Spleen (tissue), 11 donors: ENCODE measurements around the gene CCL3. TPM values are rescaled to one million over a fixed set of nuclear protein-coding genes. Genes with fewer than 3 reads are reported as not detected.
"Not testable (repeated sequence)": the region's sequence is repeated elsewhere in the genome, so short reads cannot be mapped to it uniquely, and the experiment has no call there.

Source experiments
- DNase-seq: peaks from one replicate; pipeline ENCODE4 v3.0.0-alpha.2; 2020
- H3K27ac ChIP-seq, 8 donors: fragments of 200-600 bp; sonication (generic) in 7 of 8; 1 replicate in 4 of 8; 2 replicates in 4 of 8; pipeline versions ENCODE4 v1.5.0 to v1.8.0; 2016 to 2021; ENCODE audit warnings: inconsistent platforms in 4 of 8, mild to moderate bottlenecking in 4 of 8, moderate library complexity in 1 of 8
- H3K27me3 ChIP-seq, 7 donors: fragments of 200-600 bp; sonication (generic) in 6 of 7; replicated peaks in 1 of 7; 1 replicate in 4 of 7; 2 replicates in 3 of 7; pipeline versions ENCODE4 v1.5.0 to v1.8.0; 2016 to 2021; ENCODE audit warnings: inconsistent platforms in 3 of 7, mild to moderate bottlenecking in 1 of 7
- H3K36me3 ChIP-seq, 6 donors: fragments of 200-600 bp; sonication (generic) in 5 of 6; 1 replicate in 4 of 6; 2 replicates in 2 of 6; pipeline versions ENCODE4 v1.5.0 to v1.8.0; 2016 to 2021; ENCODE audit warnings: inconsistent platforms in 2 of 6
- H3K4me1 ChIP-seq, 6 donors: fragments of 200-600 bp; sonication (generic) in 5 of 6; 1 replicate in 3 of 6; 2 replicates in 3 of 6; pipeline versions ENCODE4 v1.5.0 to v1.8.0; 2016 to 2021; ENCODE audit warnings: inconsistent platforms in 3 of 6
- H3K4me3 ChIP-seq, 8 donors: fragments of 200-600 bp; sonication (generic) in 7 of 8; 1 replicate in 4 of 8; 2 replicates in 4 of 8; pipeline versions ENCODE4 v1.5.0 to v1.8.0; 2016 to 2021; ENCODE audit warnings: inconsistent platforms in 4 of 8, mild to moderate bottlenecking in 4 of 8, moderate library complexity in 2 of 8
- H3K9me3 ChIP-seq, 8 donors: fragments of 200-600 bp; sonication (generic) in 7 of 8; 1 replicate in 4 of 8; 2 replicates in 4 of 8; pipeline versions ENCODE4 v1.5.0 to v1.8.0; 2016 to 2021; ENCODE audit warnings: inconsistent platforms in 4 of 8
- CTCF ChIP-seq, 11 experiments: fragments of 200-600 bp in 7 of 11; fragments of 450-650 bp in 4 of 11; sonication (generic) in 4 of 11; IDR thresholded peaks in 8 of 11; conservative IDR thresholded peaks in 3 of 11; 1 replicate in 7 of 11; 2 replicates in 4 of 11; pipeline versions ENCODE4 v1.4.0 to v1.8.0; 2016 to 2021; ENCODE audit warnings: antibody characterized with exemption in 11 of 11, inconsistent platforms in 4 of 11, mild to moderate bottlenecking in 1 of 11
- POLR2A ChIP-seq, 3 donors: fragments of 450-650 bp; IDR thresholded peaks; one replicate each; pipeline ENCODE4 v1.5.1; 2017; ENCODE audit warnings: antibody characterized with exemption in 3 of 3, mild to moderate bottlenecking in 1 of 3
- POLR2AphosphoS5 ChIP-seq, 3 donors: sonication (generic); formaldehyde crosslinking; IDR thresholded peaks; one replicate each; pipeline ENCODE4 v1.5.1; 2017; ENCODE audit warnings: antibody characterized with exemption in 3 of 3
- WGBS, 5 donors: extraction: QIAGEN DNeasy Blood & Tissue Kit in 3 of 5; methylation state at CpG; one replicate each; pipeline versions ENCODE4 v1.1.5 to v1.1.7; 2013 to 2018; 5-methylcytosine and 5-hydroxymethylcytosine counted together
- intact Hi-C: fragments of 100-400 bp; cut with DNase I; formaldehyde crosslinking; loops from one replicate; pipeline ENCODE4 v1.15.0; 2023; ENCODE audit warnings: low total_unique reads
- polyA plus RNA-seq, 3 donors: library from polyadenylated mRNA; stranded (reverse); fragments of 200-250 nt; gene quantifications; one replicate each; pipeline ENCODE4 v1.2.1, GENCODE V29; 2013
- total RNA-seq, 7 donors: library from RNA; depleted of rRNA in 3 of 7; stranded (reverse); fragments of >200 nt in 3 of 7; fragmentation: NEBNext Ultra II Directional in 4 of 7; extraction: Animal tissue kit (Norgen Biotek cat#: 25700) in 4 of 7; gene quantifications; one replicate each; pipeline versions ENCODE4 v1.1.0 to v1.2.1, GENCODE V29; 2016 to 2021
- donor health status: healthy with polysubstance abuse.
- donor health status: DM: no; HTN: no; CAD: no; lungs with moderate emphysema.
- donor health status: DM: no; HTN: no; CAD: no.
- donor health status: Bipolar disorder and iron deficiency.
- donor health status: healthy.
- donor health status: DM: no; HTN: no; CAD: no.
- donor health status: DM: yes; HTN: yes; CAD: no.

Gene CCL3
- total and polyA plus RNA-seq, 10 donors = 10.7 to 85.9 (median 23.1) TPM

DNA sequence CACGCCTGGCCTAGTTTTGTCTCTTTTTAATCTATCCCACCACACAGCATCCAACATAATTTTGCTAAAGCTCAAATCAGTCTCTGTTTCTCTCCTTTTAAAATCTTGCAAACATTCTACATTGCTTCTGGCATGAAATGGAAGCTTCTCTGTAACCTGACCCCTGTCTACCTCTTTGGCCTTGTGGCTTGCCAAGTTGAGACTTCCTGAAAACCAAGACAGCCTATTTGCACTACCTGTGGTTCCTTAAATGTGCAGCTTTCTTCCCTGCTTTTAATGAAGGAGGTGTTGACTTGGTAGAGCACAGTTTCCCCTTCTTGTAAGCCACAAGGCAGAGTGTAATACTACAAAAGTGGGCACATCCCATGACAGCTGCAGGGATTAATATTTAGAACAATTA, 6.0 kb upstream of the CCL3 start:
- 86 to 100% (median 90%) methylated on average over 1 of the region's 1 CpG for WGBS, 5 donors
- H3K4me3 ChIP-seq = no peak overlapping the region
- intact Hi-C loops = no loop called here
- H3K36me3 ChIP-seq = no peaks in the 10 kb centered on the region
- H3K27ac ChIP-seq = peak overlapping the region in 2 of 8 donors; percentile 5 to 7
- TF ChIP-seq POLR2A (IDR thresholded peaks at IDR 0.05) = no peak
- no peak for TF ChIP-seq CTCF (IDR thresholded peaks at IDR 0.05 in 8 of 11, conservative IDR thresholded peaks at IDR 0.05 in 3 of 11)
- TF ChIP-seq POLR2AphosphoS5 (IDR thresholded peaks at IDR 0.05) = no peak
- H3K4me1 ChIP-seq = peaks cover 4 to 69% (median 26%) of the 10 kb centered on the region in 6 donors
- no peaks in the 10 kb centered on the region for H3K27me3 ChIP-seq
- H3K9me3 ChIP-seq = no peaks in the 10 kb centered on the region
- no peak for DNase-seq

GRCh38 chr17:36094746-36095145, 4.8 kb upstream of the CCL3 start:
- no peak for TF ChIP-seq CTCF (IDR thresholded peaks at IDR 0.05 in 8 of 11, conservative IDR thresholded peaks at IDR 0.05 in 3 of 11)
- TF ChIP-seq POLR2AphosphoS5 (IDR thresholded peaks at IDR 0.05) = no peak
- TF ChIP-seq POLR2A (IDR thresholded peaks at IDR 0.05) = no peak
- H3K4me3 ChIP-seq = no peak overlapping the region
- no peak for DNase-seq
- H3K9me3 ChIP-seq = no peaks in the 10 kb centered on the region
- no peaks in the 10 kb centered on the region for H3K27me3 ChIP-seq
- H3K4me1 ChIP-seq = peaks cover 5 to 73% (median 36%) of the 10 kb centered on the region in 6 donors
- intact Hi-C loops = no loop called here
- no peak overlapping the region for H3K27ac ChIP-seq
- H3K36me3 ChIP-seq = no peaks in the 10 kb centered on the region
- WGBS, 5 donors = 74 to 89% (median 81%) methylated on average over 7 of the region's 7 CpGs

DNA sequence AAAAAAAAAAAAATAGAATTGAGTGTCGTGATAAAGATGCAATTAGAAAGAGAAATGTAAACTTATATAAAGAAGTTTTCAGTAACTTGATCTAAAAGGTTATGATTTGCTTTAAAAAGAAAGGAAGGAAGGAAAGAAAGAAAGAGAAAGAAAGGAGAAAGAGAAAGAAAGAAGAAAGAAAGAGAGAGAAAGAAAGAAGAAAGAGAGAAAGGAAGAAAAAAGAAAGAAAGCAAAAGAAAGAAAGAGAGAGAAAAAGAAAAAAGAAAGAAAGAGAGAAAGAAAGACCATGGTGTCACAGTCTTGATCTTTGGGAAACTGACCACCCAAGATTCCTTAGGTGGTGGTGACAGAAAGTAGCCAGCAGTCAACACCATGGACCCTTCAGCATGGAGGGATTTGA, 4.3 kb upstream of the CCL3 start:
- Histone ChIP-seq H3K4me1 (peaks cover 6 to 74% (median 41%) of the 10 kb centered on the region in 6 donors), H3K9me3 (no peaks in the 10 kb centered on the region), H3K36me3 (no peaks in the 10 kb centered on the region), H3K27ac (no peak overlapping the region), H3K27me3 (no peaks in the 10 kb centered on the region), H3K4me3 (no peak overlapping the region)
- TF ChIP-seq POLR2AphosphoS5 (IDR thresholded peaks at IDR 0.05) (no peak), CTCF (IDR thresholded peaks at IDR 0.05 in 8 of 11, conservative IDR thresholded peaks at IDR 0.05 in 3 of 11) (no peak), POLR2A (IDR thresholded peaks at IDR 0.05) (no peak)
- 80 to 94% (median 90%) methylated on average over 1 of the region's 1 CpG for WGBS, 5 donors
- intact Hi-C loops = no loop called here
- no peak for DNase-seq

DNA sequence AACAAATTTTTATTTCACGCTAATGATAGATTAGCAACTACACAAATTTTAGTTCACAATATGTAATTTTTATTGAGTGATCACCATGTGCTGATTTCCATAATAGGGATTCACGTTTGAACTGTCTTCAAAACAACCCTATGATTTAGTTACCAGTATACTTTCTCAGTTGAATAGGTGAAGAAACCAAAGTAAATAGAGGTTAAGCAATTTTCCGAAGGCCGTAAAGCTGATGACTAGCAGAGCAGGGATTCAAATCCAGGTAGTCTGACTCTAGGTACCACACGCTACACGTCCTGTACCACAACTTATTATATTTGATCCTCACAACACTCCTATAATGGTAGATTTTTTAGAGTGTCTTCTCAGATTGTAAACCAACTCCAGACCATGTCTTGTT, 2.8 kb upstream of the CCL3 start:
- H3K27me3 ChIP-seq, DNase-seq, intact Hi-C loops, H3K9me3 ChIP-seq, H3K36me3 ChIP-seq, H3K4me3 ChIP-seq: not testable (repeated sequence)
- 84 to 89% (median 84%) methylated on average over 6 of the region's 6 CpGs for WGBS, 5 donors
- Histone ChIP-seq H3K4me1 (peaks cover 13 to 87% (median 49%) of the 10 kb centered on the region in 6 donors), H3K27ac (peak overlapping the region in 1 of 8 donors; percentile 31)

DNA sequence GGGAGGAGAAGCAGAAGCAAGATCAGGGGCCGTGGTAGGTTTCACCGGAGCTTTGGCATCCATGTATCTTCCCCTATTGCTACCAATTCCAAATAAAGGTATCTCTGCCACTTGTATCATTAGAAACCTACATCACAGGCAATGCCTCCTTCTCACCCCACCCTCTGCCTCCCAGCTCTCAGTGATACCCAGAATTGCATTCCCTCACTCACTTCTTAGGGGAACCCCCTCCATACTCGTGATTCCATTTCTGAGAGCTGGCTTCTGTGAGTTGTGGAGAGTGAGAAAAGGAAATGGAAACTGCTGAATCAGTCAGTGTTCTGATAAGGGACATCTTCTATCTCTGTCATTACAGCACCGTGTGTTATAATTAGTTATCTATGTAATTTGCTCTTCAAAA, 2.3 kb upstream of the CCL3 start:
- intact Hi-C loops = no loop called here

More for the DNA sequence above, 2.3 kb upstream of the CCL3 start:
- H3K4me3 ChIP-seq = no peak overlapping the region
- H3K27me3 ChIP-seq = no peaks in the 10 kb centered on the region
- WGBS, 5 donors = 41 to 53% (median 46%) methylated on average over 4 of the region's 4 CpGs
- H3K36me3 ChIP-seq = no peaks in the 10 kb centered on the region
- H3K9me3 ChIP-seq = no peaks in the 10 kb centered on the region
- peaks cover 13 to 87% (median 49%) of the 10 kb centered on the region in 6 donors for H3K4me1 ChIP-seq
- H3K27ac ChIP-seq = peak overlapping the region in 3 of 8 donors; percentile 31 to 73 (median 37)
- no peak for DNase-seq
- no peak for TF ChIP-seq POLR2AphosphoS5 (IDR thresholded peaks at IDR 0.05)
- TF ChIP-seq POLR2A (IDR thresholded peaks at IDR 0.05) = no peak
- TF ChIP-seq CTCF (IDR thresholded peaks at IDR 0.05 in 8 of 11, conservative IDR thresholded peaks at IDR 0.05 in 3 of 11) = no peak
